Brain microvascular endothelial cell (primary cell): ENCODE measurements around the gene RAD51AP1.

Experiments used
- DNase-seq: peaks from one replicate; pipeline ENCODE4 v3.0.0-alpha.2; 2020
- H3K27ac ChIP-seq: fragments of 250-450 bp; sonication (Bioruptor Pico); 2 replicates; pipeline ENCODE4 v1.5.1; 2020; ENCODE audit warnings: mild to moderate bottlenecking, moderate library complexity
- H3K27me3 ChIP-seq: fragments of 250-450 bp; sonication (Bioruptor Pico); replicated peaks from 2 replicates; pipeline ENCODE4 v1.5.1; 2020; ENCODE audit warnings: mild to moderate bottlenecking
- H3K36me3 ChIP-seq: fragments of 250-450 bp; sonication (Bioruptor Pico); replicated peaks from 2 replicates; pipeline ENCODE4 v1.5.1; 2020; ENCODE audit warnings: mild to moderate bottlenecking
- H3K4me3 ChIP-seq: 2 replicates; pipeline ENCODE4 v1.5.1; 2011; ENCODE audit warnings: low read depth, mild to moderate bottlenecking, control low read depth, low read length, moderate library complexity
- CTCF ChIP-seq: IDR thresholded peaks from 2 replicates; pipeline ENCODE4 v1.5.1; 2011; ENCODE audit warnings: low read depth, mild to moderate bottlenecking, moderate library complexity, low read length, control low read depth, inconsistent platforms; ENCODE audit errors: missing control alignments
- in situ Hi-C: cut with HindIII; loops from 2 replicates; pipeline ENCODE4 v1.10.0; 2017; ENCODE audit warnings: low sequenced_read_pairs, low pct_ligation_motif_present

The RAD51AP1 gene

GRCh38 chr12:4572680-4573079 lies 34.0 kb downstream of the RAD51AP1 start:
- no peak for DNase-seq
- in situ Hi-C loops, result no loop called here
- Histone ChIP-seq H3K36me3 (no peaks in the 10 kb centered on the region), H3K27me3 (no peaks in the 10 kb centered on the region), H3K27ac (no peak overlapping the region), H3K4me3 (no peak overlapping the region)
- no peak for TF ChIP-seq CTCF

GRCh38 chr12:4579305-4580102 lies 40.8 kb downstream of the RAD51AP1 start:
- H3K36me3 ChIP-seq, result no peaks in the 10 kb centered on the region
- no peak overlapping the region for H3K4me3 ChIP-seq
- no peaks in the 10 kb centered on the region for H3K27me3 ChIP-seq
- DNase-seq, result peak; percentile 9
- TF ChIP-seq CTCF, result peak; percentile 59
- no peak overlapping the region for H3K27ac ChIP-seq
- in situ Hi-C loops, result no loop called here

- no peak for TF ChIP-seq CTCF
- no peaks in the 10 kb centered on the region for H3K36me3 ChIP-seq
- H3K27ac ChIP-seq, result no peak overlapping the region
- no peaks in the 10 kb centered on the region for H3K27me3 ChIP-seq
- DNase-seq, result no peak
- in situ Hi-C loops, result no loop called here
- H3K4me3 ChIP-seq, result no peak overlapping the region
Measured at GRCh38 chr12:4580281-4580688, 41.6 kb downstream of the RAD51AP1 start.

GRCh38 chr12:4584281-4584680 lies 45.6 kb downstream of the RAD51AP1 start:
- H3K27me3 ChIP-seq, result no peaks in the 10 kb centered on the region
- DNase-seq, result no peak
- no peak for TF ChIP-seq CTCF
- no peak overlapping the region for H3K27ac ChIP-seq
- no peak overlapping the region for H3K4me3 ChIP-seq
- H3K36me3 ChIP-seq, result no peaks in the 10 kb centered on the region
- in situ Hi-C loops, result no loop called here

- H3K27me3 ChIP-seq, result no peaks in the 10 kb centered on the region
- H3K27ac ChIP-seq, result no peak overlapping the region
- H3K36me3 ChIP-seq, result no peaks in the 10 kb centered on the region
- H3K4me3 ChIP-seq, result no peak overlapping the region
- in situ Hi-C loops, result no loop called here
- DNase-seq, result no peak
- TF ChIP-seq CTCF, result no peak
Measured at GRCh38 chr12:4584896-4585295, 46.2 kb downstream of the RAD51AP1 start.

- in situ Hi-C loops, result no loop called here
- H3K27me3 ChIP-seq, result no peaks in the 10 kb centered on the region
- no peak overlapping the region for H3K4me3 ChIP-seq
- TF ChIP-seq CTCF, result no peak
- no peak overlapping the region for H3K27ac ChIP-seq
- no peaks in the 10 kb centered on the region for H3K36me3 ChIP-seq
- DNase-seq, result no peak
Measured at GRCh38 chr12:4586500-4586899, 47.8 kb downstream of the RAD51AP1 start.
